K562 (cell line): ENCODE measurements around the gene SYMPK.

ENCODE experiments used
- SAFB2 ChIP-seq: fragments of 200-400 bp; formaldehyde crosslinking; IDR thresholded peaks from 2 replicates; pipeline ENCODE4 v1.6.1; 2018; ENCODE audit warnings: borderline replicate concordance, low read length, low read depth, moderate library complexity; ENCODE audit not compliant: severe bottlenecking
- ZC3H4 ChIP-seq: sonication (generic); formaldehyde crosslinking; IDR thresholded peaks from 2 replicates; pipeline ENCODE4 v1.9.0; 2021; ENCODE audit warnings: missing genetic modification reagents, borderline replicate concordance
- ZNF696 ChIP-seq: fragments of 250-450 bp; sonication (Bioruptor Pico); conservative IDR thresholded peaks from 2 replicates; pipeline ENCODE4 v1.4.0; 2020; ENCODE audit warnings: mild to moderate bottlenecking, moderate library complexity

GRCh38 chr19:45774765-45775164 is 88.2 kb downstream of the SYMPK start:
- TF ChIP-seq ZC3H4 (CRISPR knock-in tag) (no peak), ZNF696 (CRISPR knock-in tag) (no peak), SAFB2 (no peak)
